HG03025 (cell line): ENCODE results near the gene B4GALT6.

Source experiments
- ATAC-seq: cut with Tn5 transposase; IDR thresholded peaks from one replicate; pipeline ENCODE4 v1.9.1; 2021; ENCODE audit warnings: mild to moderate bottlenecking, moderate library complexity; ENCODE audit not compliant: unreplicated experiment, low FRiP score

Gene B4GALT6

DNA sequence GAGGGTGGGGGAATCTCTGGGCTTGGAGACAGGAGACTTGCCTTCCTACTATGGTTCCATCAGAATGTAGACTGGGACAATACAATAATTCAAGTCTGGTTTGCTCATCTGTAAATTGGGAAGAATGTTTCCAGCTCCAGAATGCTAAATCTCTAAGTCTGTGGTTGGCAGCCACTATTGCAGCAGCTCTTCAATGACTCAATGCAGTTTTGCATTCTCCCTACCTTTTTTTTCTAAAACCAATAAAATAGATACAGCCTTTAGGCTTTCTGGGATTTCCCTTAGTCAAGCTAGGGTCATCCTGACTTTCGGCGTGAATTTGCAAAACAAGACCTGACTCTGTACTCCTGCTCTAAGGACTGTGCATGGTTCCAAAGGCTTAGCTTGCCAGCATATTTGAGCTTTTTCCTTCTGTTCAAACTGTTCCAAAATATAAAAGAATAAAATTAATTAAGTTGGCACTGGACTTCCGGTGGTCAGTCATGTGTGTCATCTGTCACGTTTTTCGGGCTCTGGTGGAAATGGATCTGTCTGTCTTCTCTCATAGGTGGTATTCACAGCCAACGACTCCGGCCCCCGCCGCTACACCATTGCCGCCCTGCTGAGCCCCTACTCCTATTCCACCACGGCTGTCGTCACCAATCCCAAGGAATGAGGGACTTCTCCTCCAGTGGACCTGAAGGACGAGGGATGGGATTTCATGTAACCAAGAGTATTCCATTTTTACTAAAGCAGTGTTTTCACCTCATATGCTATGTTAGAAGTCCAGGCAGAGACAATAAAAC, 86.2 kb downstream of the B4GALT6 start:
- no peak for ATAC-seq

DNA sequence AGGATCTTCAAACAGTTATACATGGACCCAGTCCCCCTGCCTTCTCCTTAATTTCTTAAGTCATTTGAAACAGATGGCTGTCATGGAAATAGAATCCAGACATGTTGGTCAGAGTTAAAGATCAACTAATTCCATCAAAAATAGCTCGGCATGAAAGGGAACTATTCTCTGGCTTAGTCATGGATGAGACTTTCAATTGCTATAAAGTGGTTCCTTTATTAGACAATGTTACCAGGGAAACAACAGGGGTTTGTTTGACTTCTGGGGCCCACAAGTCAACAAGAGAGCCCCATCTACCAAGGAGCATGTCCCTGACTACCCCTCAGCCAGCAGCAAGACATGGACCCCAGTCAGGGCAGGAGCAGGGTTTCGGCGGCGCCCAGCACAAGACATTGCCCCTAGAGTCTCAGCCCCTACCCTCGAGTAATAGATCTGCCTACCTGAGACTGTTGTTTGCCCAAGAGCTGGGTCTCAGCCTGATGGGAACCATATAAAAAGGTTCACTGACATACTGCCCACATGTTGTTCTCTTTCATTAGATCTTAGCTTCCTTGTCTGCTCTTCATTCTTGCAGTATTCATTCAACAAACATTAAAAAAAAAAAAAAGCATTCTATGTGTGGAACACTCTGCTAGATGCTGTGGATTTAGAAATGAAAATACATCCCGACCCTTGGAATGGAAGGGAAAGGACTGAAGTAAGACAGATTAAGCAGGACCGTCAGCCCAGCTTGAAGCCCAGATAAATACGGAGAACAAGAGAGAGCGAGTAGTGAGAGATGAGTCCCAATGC, 88.1 kb downstream of the B4GALT6 start:
- no peak for ATAC-seq

DNA sequence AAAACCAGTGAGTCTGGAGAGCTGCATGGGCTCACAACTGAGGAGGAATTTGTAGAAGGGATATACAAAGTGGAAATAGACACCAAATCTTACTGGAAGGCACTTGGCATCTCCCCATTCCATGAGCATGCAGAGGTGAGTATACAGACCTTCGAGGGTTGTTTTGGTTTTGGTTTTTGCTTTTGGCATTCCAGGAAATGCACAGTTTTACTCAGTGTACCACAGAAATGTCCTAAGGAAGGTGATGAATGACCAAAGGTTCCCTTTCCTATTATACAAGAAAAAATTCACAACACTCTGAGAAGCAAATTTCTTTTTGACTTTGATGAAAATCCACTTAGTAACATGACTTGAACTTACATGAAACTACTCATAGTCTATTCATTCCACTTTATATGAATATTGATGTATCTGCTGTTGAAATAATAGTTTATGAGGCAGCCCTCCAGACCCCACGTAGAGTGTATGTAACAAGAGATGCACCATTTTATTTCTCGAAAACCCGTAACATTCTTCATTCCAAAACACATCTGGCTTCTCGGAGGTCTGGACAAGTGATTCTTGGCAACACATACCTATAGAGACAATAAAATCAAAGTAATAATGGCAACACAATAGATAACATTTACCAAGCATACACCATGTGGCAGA, 89.1 kb downstream of the B4GALT6 start:
- no peak for ATAC-seq

DNA sequence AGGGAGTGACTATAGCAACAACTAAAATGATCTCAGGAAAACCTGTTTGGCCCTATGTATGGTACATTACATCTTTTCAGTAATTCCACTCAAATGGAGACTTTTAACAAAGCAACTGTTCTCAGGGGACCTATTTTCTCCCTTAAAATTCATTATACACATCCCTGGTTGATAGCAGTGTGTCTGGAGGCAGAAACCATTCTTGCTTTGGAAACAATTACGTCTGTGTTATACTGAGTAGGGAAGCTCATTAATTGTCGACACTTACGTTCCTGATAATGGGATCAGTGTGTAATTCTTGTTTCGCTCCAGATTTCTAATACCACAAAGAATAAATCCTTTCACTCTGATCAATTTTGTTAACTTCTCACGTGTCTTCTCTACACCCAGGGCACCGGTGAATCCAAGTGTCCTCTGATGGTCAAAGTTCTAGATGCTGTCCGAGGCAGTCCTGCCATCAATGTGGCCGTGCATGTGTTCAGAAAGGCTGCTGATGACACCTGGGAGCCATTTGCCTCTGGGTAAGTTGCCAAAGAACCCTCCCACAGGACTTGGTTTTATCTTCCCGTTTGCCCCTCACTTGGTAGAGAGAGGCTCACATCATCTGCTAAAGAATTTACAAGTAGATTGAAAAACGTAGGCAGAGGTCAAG, 91.7 kb downstream of the B4GALT6 start:
- no peak for ATAC-seq

DNA sequence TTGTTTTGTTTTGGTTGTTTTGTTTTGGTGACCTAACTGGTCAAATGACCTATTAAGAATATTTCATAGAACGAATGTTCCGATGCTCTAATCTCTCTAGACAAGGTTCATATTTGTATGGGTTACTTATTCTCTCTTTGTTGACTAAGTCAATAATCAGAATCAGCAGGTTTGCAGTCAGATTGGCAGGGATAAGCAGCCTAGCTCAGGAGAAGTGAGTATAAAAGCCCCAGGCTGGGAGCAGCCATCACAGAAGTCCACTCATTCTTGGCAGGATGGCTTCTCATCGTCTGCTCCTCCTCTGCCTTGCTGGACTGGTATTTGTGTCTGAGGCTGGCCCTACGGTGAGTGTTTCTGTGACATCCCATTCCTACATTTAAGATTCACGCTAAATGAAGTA, 92.8 kb downstream of the B4GALT6 start, which contains the start of gene TTR:
Gene TTR (plus strand): TSS at position 250 of the 400 bp plus-strand sequence. CDS start 26 bp downstream, at position 276.
- ATAC-seq = no peak

DNA sequence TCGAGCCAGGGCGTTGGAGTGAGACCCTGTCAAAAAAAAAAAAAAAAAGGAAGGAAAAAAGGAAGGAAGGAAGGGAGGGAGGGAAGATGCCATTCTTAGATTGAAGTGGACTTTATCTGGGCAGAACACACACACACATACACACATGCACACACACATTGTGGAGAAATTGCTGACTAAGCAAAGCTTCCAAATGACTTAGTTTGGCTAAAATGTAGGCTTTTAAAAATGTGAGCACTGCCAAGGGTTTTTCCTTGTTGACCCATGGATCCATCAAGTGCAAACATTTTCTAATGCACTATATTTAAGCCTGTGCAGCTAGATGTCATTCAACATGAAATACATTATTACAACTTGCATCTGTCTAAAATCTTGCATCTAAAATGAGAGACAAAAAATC, 93.3 kb downstream of the B4GALT6 start:
- no peak for ATAC-seq

DNA sequence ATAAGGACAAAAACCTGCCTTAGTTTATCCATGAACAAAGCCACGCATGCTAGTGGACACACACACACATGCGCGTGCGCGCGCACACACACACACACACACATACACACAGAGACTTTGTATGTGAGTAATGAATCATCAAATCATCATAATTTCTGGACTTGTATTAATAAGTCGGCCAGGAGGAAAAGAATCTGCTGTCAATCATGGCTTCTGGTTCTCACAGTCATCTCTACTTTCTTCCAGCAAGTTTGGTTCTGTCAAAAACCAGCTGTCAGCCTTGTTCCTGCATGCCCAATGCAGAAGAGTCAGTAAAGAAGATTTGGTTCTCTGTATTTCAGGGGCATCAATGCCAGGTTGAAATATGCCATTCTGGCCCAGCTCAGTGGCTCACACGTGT, 93.8 kb downstream of the B4GALT6 start:
- ATAC-seq = no peak

DNA sequence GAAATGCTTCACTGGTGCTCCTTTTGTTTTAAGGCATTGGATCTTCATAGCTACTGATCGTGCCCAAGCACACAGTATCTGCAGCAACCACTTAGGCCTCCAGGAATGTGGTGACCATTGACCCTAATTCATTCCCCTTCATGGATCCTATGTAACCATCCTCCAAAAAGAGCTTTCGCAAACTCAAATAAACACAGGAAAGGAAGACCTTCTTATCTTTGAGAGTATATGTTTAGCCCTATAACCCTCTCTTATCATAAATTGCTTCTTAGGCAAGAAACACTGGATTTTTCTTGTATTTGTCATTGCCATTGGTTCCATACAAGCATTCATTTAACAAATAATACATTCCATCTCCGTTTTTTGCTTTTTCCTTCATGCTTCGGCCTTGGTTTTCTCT, 96.9 kb downstream of the B4GALT6 start:
- ATAC-seq = no peak

DNA sequence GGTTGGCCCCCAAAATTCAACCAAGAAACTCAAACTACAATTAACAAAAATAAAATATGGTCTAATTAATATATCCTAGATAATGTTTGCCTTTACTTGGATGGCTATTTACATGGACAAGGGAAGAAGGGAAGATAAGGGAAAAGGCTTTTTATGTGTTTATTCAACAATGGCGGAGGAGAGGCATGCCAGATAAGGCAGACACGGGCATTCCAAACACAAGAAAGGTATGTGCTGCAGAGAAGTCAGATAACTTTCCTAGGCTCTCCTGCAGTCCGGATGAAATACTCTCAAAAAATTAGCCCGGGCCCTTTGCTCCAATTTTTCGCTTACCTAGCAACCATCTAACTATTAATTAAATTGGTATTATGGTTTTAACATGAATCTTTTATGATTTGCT, 97.8 kb downstream of the B4GALT6 start:
- ATAC-seq = no peak

DNA sequence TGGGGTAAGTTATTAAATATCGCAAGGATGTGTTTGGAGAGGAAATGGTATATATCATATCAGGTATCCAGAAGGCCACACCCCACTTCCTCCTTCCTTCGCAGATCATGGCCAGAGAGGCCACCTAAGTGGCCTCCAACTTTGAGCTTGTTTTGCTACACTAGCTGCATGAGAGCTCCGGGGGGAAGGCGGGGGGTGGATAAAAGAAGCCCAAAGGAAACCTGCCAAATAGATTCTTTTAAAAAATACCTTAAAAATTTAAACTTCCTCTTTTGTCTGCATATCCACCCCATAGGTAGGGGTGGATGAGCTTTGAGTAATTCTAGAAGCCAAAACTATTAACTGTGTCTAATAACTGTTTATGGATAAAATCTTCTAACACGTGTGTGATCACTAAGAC, 98.4 kb downstream of the B4GALT6 start:
- no peak for ATAC-seq

DNA sequence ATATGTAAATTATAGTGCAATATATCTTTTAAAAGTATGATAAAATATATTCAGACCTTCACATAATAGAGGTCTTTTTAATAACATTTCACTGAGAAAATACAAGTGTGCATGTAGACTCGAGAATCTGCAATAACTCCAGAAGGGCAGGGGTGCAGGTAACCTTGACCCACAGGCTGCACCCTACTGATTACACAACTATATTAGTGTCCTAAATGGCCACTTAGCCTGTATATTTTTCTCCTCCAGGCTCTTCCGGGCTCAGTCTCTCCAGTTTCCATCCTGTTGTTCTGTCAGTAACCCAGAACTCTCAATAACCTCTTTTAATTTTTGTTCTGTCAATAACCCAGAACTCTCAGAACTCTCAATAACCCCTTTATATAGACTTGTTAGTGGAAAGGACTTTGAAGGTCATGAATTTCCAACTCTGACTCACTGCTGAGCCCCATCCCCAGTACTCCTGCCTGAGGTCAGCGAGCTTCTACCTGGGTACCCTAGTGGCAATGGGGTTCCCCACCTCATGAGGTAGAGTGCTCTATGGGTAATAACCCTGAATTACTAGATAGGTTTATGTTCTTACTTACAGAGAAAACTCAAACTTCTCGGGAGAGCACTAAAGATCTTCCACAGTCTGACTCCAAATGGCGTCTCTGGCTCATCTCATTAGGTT, 101.1 kb downstream of the B4GALT6 start:
- no peak for ATAC-seq

DNA sequence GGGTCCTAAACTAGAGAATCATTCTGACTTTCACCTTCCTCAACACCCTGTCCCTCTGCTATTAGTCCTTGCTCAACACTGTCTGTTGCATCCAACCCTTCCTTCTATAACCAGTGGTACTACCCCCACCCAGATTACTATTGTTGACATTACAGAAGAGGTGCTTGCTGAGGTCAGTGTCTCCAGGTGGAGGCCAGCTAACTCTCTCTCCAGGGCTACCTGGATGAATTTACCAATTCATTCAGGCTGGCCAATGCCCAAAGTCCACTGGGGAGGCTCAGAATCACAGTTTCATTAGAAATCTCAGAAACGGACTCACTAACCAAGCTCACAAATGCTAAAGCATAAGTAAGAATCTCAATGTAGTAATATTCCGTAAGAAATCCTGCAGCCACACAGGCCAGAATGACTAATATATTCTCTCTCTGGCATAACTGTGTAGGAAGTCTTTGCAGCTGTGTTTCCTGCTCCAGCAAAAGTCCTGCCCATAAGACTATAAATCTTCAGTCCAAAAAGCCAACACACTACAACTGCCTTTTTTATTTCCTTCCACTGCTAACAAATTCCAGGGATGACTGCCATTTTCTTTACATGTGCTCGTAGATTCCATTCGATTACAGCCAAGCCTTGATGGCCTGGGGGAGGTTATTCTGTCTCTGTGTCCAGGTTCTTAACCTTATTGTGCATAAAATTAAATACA, 102.7 kb downstream of the B4GALT6 start:
- ATAC-seq = no peak

DNA sequence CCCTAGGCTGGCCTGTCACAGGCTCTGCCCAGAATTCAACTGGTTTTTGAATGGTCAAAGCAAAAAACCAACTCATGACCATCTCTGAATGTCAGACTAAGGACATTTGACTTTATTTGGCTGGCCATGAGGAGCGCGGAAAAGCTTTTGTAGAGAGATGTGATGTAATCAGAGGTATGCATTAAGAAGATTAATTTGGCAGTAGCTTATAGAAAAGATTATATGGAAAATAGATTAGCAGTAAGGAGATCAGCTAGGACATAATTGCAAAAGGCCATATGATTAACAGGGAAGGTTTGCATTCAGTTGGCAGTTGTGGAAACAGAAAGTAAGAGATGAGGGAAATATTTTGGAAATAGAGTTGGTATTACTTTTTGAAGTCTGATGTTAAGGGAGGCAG, 105.0 kb downstream of the B4GALT6 start:
- no peak for ATAC-seq

DNA sequence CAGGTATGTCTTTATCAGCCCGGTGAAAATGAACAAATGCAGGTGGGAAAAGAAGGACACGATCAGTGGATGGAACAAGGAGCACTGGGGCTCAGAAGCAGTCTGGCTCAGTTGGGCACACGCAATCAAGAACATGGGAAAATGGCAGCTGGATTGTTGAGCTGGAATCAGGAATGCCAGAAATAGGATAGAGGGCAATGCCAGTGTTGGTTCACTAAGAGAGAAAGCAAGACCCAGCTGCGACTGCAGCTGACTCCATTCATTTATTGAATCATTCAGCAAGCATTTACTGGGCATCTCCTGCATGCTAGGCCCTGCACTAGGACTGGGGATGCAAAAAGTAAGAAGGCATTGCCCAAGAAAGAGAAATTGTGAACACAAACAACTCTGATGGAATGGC, 106.3 kb downstream of the B4GALT6 start:
- no peak for ATAC-seq

DNA sequence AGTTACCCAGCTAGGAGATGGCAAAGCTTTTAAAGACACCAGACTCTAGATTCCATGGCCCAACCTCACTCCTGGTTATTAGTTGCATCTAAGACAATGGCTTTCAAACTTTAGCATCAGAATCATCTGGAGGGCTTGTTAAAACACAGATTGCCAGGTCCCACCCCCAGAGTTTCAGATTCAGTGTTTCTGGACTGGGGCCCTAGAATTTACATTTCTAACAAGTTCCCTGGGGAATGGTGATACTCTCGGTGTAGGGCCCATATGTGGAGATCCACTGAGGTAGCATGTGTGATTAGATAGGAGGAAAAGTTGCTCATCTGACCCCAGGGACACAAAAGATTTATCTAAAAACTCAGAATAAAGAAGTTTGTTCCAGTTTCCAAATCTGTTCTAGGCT, 107.2 kb downstream of the B4GALT6 start:
- no peak for ATAC-seq

DNA sequence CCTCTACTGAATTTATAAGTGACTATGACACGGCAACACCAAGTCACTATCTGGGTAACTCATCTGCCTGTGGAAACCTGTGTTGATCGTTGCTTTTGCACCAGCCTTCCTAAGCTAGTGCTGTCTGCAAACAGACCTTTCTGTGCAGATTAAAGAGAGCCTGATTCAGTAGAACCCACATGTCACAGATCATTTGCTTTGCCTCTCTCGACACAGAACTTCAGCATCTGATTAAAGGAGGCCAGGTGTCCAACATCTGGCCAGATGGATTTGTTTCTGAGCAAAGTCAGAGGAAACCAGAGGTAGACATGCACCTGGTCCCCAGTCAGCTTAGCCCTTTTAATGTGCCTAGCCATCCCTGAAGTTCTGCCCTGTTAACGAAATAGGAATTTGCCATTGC, 107.7 kb downstream of the B4GALT6 start:
- ATAC-seq = no peak

DNA sequence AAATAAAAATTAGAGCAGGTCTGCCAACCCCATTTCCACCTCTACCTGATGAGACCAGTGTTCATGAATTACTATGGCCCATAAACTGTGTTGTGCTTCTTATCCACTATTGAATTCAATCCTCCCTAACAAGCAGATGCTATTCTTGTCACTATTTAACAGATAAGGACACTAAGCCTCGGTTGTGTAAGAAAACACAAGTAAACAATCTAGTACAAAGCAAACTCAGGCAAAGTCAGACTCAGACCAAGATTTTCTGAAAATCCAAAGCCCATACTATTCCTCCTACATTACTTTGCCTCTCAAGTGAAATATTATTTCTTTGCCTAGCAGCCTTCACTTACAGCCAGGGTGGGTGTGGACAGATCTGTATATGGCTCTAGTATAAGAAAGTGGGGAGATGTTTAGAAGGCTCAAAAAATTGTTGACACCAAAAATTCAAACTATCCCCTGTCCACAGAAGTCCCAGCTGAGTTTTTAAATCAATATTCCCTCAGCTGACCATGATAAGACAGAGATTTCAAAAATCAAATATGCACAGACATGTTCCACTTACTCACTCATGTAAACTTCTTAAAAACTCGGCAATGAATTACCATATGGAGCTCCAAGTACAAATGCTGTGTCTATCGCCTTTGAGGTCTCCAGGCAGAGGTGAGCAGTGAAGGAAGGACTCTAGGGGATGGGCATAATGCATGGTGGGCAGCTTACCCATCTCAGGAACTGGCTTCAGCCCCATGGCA, 108.7 kb downstream of the B4GALT6 start:
- no peak for ATAC-seq

DNA sequence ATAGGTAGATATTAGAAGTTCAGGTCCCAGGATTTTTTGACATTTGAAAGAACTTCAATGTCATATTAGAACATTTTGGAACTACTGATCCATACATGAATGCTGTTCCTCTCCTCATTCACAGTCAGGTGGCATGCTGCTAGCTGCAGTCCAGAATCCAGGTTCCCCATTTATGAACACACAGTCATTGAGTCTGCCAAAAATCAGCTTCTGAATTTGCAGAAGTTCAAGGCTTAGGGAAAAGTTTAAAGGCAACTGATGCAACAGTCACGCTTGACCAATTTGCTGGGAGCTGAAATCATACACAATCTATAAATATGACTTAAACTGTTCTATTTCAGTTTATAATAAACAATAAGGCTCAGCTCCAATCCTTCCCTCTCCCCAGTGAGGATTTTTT, 110.0 kb downstream of the B4GALT6 start:
- ATAC-seq = no peak
